Measurements from ENCODE around the gene PHF20.
"Not testable (repeated sequence)": the region's sequence is repeated elsewhere in the genome, so short reads cannot be mapped to it uniquely, and the experiment has no call there.

Gene PHF20

GRCh38 chr20:35776513-35777101, 4.8 kb downstream of the PHF20 start:
- no peak for DNase-seq (ENCODE audit: low read depth)

- not testable (repeated sequence) for DNase-seq (ENCODE audit: low read depth)
Observed at GRCh38 chr20:35783811-35784210, 12.0 kb downstream of the PHF20 start.

GRCh38 chr20:35785541-35785940, 13.7 kb downstream of the PHF20 start:
- DNase-seq (ENCODE audit: low read depth): not testable (repeated sequence)

- DNase-seq (ENCODE audit: low read depth): no peak
Observed at GRCh38 chr20:35788796-35789195, 17.0 kb downstream of the PHF20 start.

GRCh38 chr20:35791097-35791496, 19.3 kb downstream of the PHF20 start:
- no peak for DNase-seq (ENCODE audit: low read depth)

GRCh38 chr20:35791821-35792220, 20.0 kb downstream of the PHF20 start:
- DNase-seq (ENCODE audit: low read depth): no peak

- DNase-seq (ENCODE audit: low read depth): no peak
Observed at GRCh38 chr20:35792740-35793139, 20.9 kb downstream of the PHF20 start.

GRCh38 chr20:35796571-35796970, 24.8 kb downstream of the PHF20 start:
- DNase-seq (ENCODE audit: low read depth): no peak

GRCh38 chr20:35801865-35802264, 30.1 kb downstream of the PHF20 start:
- DNase-seq (ENCODE audit: low read depth): no peak

GRCh38 chr20:35806075-35806474, 34.3 kb downstream of the PHF20 start:
- DNase-seq (ENCODE audit: low read depth): no peak

GRCh38 chr20:35807877-35808276, 36.1 kb downstream of the PHF20 start:
- no peak for DNase-seq (ENCODE audit: low read depth)

GRCh38 chr20:35820715-35821114, 48.9 kb downstream of the PHF20 start:
- DNase-seq (ENCODE audit: low read depth): no peak

GRCh38 chr20:35821807-35822242, 50.0 kb downstream of the PHF20 start:
- DNase-seq (ENCODE audit: low read depth): no peak

GRCh38 chr20:35823147-35823546, 51.3 kb downstream of the PHF20 start:
- no peak for DNase-seq (ENCODE audit: low read depth)

- DNase-seq (ENCODE audit: low read depth): no peak
Observed at GRCh38 chr20:35823937-35824336, 52.1 kb downstream of the PHF20 start.

GRCh38 chr20:35826397-35826998, 54.7 kb downstream of the PHF20 start:
- no peak for DNase-seq (ENCODE audit: low read depth)

- DNase-seq (ENCODE audit: low read depth): no peak
Observed at GRCh38 chr20:35828434-35828833, 56.6 kb downstream of the PHF20 start.

GRCh38 chr20:35828916-35829315, 57.1 kb downstream of the PHF20 start:
- DNase-seq (ENCODE audit: low read depth): no peak

- no peak for DNase-seq (ENCODE audit: low read depth)
Observed at GRCh38 chr20:35830264-35830663, 58.4 kb downstream of the PHF20 start.

- DNase-seq (ENCODE audit: low read depth): no peak
Observed at GRCh38 chr20:35831029-35831428, 59.2 kb downstream of the PHF20 start.

- no peak for DNase-seq (ENCODE audit: low read depth)
Observed at GRCh38 chr20:35831971-35832370, 60.2 kb downstream of the PHF20 start.

- no peak for DNase-seq (ENCODE audit: low read depth)
Observed at GRCh38 chr20:35833241-35833640, 61.4 kb downstream of the PHF20 start.

- DNase-seq (ENCODE audit: low read depth): no peak
Observed at GRCh38 chr20:35837577-35838195, 65.9 kb downstream of the PHF20 start.

GRCh38 chr20:35838205-35838604, 66.4 kb downstream of the PHF20 start:
- no peak for DNase-seq (ENCODE audit: low read depth)
